ENCODE results near the gene PRCP. TPM values are rescaled to one million over a fixed set of nuclear protein-coding genes. Genes with fewer than 3 reads are reported as not detected.
A peak's percentile ranks its signal among the peaks of the same experiment; 100 is the strongest.

PRCP gene
- total and polyA plus RNA-seq, 2 experiments from 2014 or later = 33.3 to 52.8 TPM

DNA sequence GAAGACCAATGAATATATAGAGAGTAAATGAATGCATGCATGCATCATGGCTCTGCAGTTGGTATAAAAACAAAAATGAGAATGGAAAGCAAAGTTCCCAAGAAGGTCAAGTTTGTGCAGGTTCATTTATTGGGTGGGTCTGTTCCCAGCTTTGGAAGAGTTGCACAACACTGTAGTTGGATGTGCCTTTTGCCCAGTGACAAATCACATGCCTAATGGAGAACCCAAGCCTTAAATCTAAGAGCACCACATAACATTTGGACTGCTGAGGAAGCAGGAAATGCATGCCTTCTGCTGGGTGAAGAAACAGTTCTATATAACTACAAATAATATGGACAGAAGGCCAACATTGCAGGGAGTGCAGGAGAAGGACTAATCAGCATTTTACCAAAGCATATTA, 30.6 kb downstream of the PRCP start:
- no peaks in the 10 kb centered on the region for H3K27me3 ChIP-seq (ENCODE audit: insufficient read depth)
- Mint-ChIP-seq H3K36me3 (ENCODE audit: low read depth) (no peaks in the 10 kb centered on the region), H3K4me1 (peaks cover 9% of the 10 kb centered on the region), H3K4me3 (no peak overlapping the region), H3K9me3 (no peaks in the 10 kb centered on the region), H3K27ac (no peak overlapping the region), H3K27me3 (ENCODE audit: insufficient read depth, low read depth, poor library complexity) (no peaks in the 10 kb centered on the region)
- H3K36me3 ChIP-seq (ENCODE audit: insufficient read depth) = no peaks in the 10 kb centered on the region
- 0 out of 2 replicates have a peak, but pooled peaks cover 5% of the 10 kb centered on the region for H3K4me1 ChIP-seq (ENCODE audit: insufficient read depth)
- H3K4me2 ChIP-seq = no peak overlapping the region
- H3K27ac ChIP-seq (ENCODE audit: low read depth) = no peak overlapping the region
- no peaks in the 10 kb centered on the region for H3F3A ChIP-seq (replicated peaks; ENCODE audit: low read depth)
- H2AFZ ChIP-seq = no peak overlapping the region
- no peak for DNase-seq (ENCODE audit: low spot score)
- H4K20me1 ChIP-seq (replicated peaks; ENCODE audit: insufficient read depth) = no peaks in the 10 kb centered on the region
- no peaks in the 10 kb centered on the region for H3K9me2 ChIP-seq (ENCODE audit: insufficient read depth)
- TF ChIP-seq ETS1 (IDR thresholded peaks at IDR 0.05) (no peak), ZNF331 (CRISPR knock-in tag; IDR thresholded peaks at IDR 0.05; ENCODE audit: low read depth) (no peak), POLR2AphosphoS5 (IDR thresholded peaks at IDR 0.05; ENCODE audit: low read depth) (no peak), NANOG (IDR thresholded peaks at IDR 0.05; ENCODE audit: borderline replicate concordance) (no peak), CREB1 (CRISPR knock-in tag; IDR thresholded peaks at IDR 0.05; ENCODE audit: low read depth) (no peak)
- H3K79me2 ChIP-seq (replicated peaks; ENCODE audit: insufficient read depth) = no peaks in the 10 kb centered on the region
- no peak for ATAC-seq
- no peak overlapping the region for H3K4me3 ChIP-seq

DNA sequence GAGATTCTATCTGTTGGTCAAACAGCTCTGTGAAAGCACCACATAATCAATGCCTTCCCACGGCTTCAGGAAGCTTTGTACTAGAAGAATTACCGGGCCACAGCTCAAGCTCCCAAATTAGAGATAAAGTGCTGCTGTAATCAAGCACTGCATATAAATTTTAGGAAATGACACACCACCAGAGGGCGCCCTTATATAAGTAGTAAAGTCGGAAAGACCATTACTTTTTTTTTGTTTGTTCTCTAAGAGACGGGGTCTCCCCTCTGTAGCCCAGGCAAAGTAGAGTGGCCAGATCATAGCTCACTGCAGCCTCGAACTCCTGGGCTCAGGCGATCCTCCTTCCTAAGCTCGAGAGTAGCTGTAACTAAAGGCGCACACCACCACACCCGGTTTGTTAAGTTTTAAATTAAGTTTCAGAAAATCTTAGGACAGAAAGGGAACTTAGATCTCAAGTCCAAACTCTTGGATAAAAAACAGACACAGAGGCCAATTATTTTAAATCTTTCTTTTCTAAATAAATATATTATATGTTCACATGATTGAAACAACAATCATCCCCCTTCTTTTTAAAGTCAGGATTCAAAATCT, 32.6 kb downstream of the PRCP start:
- no peaks in the 10 kb centered on the region for H3K27me3 Mint-ChIP-seq (ENCODE audit: insufficient read depth, low read depth, poor library complexity)
- no peak overlapping the region for H3K4me2 ChIP-seq
- H3K4me3 Mint-ChIP-seq = no peak overlapping the region

More for the DNA sequence above, 32.6 kb downstream of the PRCP start:
- Histone ChIP-seq H3K27ac (ENCODE audit: low read depth) (no peak overlapping the region), H3K9me2 (ENCODE audit: insufficient read depth) (no peaks in the 10 kb centered on the region), H4K20me1 (replicated peaks; ENCODE audit: insufficient read depth) (no peaks in the 10 kb centered on the region), H3K27me3 (ENCODE audit: insufficient read depth) (no peaks in the 10 kb centered on the region), H3K4me1 (ENCODE audit: insufficient read depth) (0 out of 2 replicates have a peak, but pooled peaks cover 5% of the 10 kb centered on the region), H3K4me3 (no peak overlapping the region), H3K36me3 (ENCODE audit: insufficient read depth) (no peaks in the 10 kb centered on the region), H2AFZ (no peak overlapping the region), H3F3A (replicated peaks; ENCODE audit: low read depth) (no peaks in the 10 kb centered on the region), H3K79me2 (replicated peaks; ENCODE audit: insufficient read depth) (no peaks in the 10 kb centered on the region)
- no peak overlapping the region for H3K27ac Mint-ChIP-seq
- TF ChIP-seq CTCF (conservative IDR thresholded peaks at IDR 0.05; ENCODE audit: low read depth in 2 of 2) (peak; percentile 69 to 83), REST (IDR thresholded peaks at IDR 0.05; ENCODE audit: unreplicated experiment) (no peak)
- DNase-seq (ENCODE audit: low spot score) (peak; percentile 98), ATAC-seq (peak; percentile 86)
- no peaks in the 10 kb centered on the region for H3K9me3 Mint-ChIP-seq
- H3K36me3 Mint-ChIP-seq (ENCODE audit: low read depth) = no peaks in the 10 kb centered on the region
- H3K4me1 Mint-ChIP-seq = peaks cover 7% of the 10 kb centered on the region
